GM21529 (cell line): Measurements from ENCODE around the gene GPD1.
"Not testable (repeated sequence)": the region's sequence is repeated elsewhere in the genome, so short reads cannot be mapped to it uniquely, and the experiment has no call there.

Experiments used
- ATAC-seq: cut with Tn5 transposase; IDR thresholded peaks from one replicate; pipeline ENCODE4 v1.9.1; 2021; ENCODE audit not compliant: unreplicated experiment

Gene GPD1

GRCh38 chr12:50120521-50120920, 16.7 kb downstream of the GPD1 start:
- ATAC-seq: no peak

- ATAC-seq: no peak
These were observed 17.1 kb downstream of the GPD1 start for GRCh38 chr12:50120953-50121352.

- no peak for ATAC-seq
These were observed 17.8 kb downstream of the GPD1 start for GRCh38 chr12:50121641-50122040.

GRCh38 chr12:50123203-50123602, 19.4 kb downstream of the GPD1 start:
- no peak for ATAC-seq

GRCh38 chr12:50127546-50127945, 23.7 kb downstream of the GPD1 start:
- no peak for ATAC-seq

GRCh38 chr12:50129290-50129689, 25.5 kb downstream of the GPD1 start:
- no peak for ATAC-seq

- ATAC-seq: no peak
These were observed 28.8 kb downstream of the GPD1 start for GRCh38 chr12:50132505-50133135.

- no peak for ATAC-seq
These were observed 39.2 kb downstream of the GPD1 start for GRCh38 chr12:50142993-50143392.

- ATAC-seq: no peak
These were observed 41.6 kb downstream of the GPD1 start for GRCh38 chr12:50145439-50145838.

- ATAC-seq: no peak
These were observed 43.5 kb downstream of the GPD1 start for GRCh38 chr12:50147281-50147680.

GRCh38 chr12:50148011-50148410, 44.2 kb downstream of the GPD1 start:
- not testable (repeated sequence) for ATAC-seq

- ATAC-seq: no peak
These were observed 45.5 kb downstream of the GPD1 start for GRCh38 chr12:50149311-50149710.

- ATAC-seq: no peak
These were observed 47.4 kb downstream of the GPD1 start for GRCh38 chr12:50151047-50151687.

- ATAC-seq: not testable (repeated sequence)
These were observed 51.1 kb downstream of the GPD1 start for GRCh38 chr12:50154947-50155346.

- ATAC-seq: no peak
These were observed 52.8 kb downstream of the GPD1 start for GRCh38 chr12:50156641-50157040.

- no peak for ATAC-seq
These were observed 53.5 kb downstream of the GPD1 start for GRCh38 chr12:50157259-50157658.

- ATAC-seq: no peak
These were observed 56.8 kb downstream of the GPD1 start for GRCh38 chr12:50160643-50161042.
